Measurements from ENCODE around the gene CELF2. TPM values are rescaled to one million over a fixed set of nuclear protein-coding genes. Genes with fewer than 3 reads are reported as not detected.

Gene CELF2
- total and polyA plus RNA-seq, 2 donors from 2014 or later, result 1.7 to 39.2 TPM

DNA sequence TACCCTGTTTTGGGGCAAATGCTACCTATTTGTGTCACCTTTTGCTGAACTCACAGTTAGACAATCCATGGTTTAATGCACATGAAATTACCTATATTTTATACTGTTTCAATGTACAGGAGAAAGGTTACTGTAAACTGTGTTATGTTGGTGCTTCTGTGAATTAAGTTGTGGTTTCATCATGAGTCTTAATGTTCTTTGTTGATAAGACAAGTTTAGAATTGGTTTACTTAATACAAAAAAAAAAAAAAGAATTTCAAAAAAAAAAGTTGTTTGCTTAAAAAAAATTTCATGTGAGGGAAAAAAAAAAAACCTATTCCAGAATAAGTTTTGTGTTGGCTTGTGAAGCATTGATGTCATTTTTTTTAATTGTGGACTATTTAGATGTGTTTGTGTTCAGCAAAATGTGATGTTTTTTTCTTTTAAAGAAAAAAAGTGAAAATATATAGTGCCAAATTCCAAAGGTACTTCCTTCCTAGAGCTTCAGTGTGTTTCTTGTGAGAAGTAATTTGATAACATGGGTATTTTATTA lies 313.4 kb downstream of the CELF2 start:
- Histone ChIP-seq H3K4me3 (ENCODE audit: low read length in 3 of 3) (no peak overlapping the region), H3K27ac (ENCODE audit: low read depth in 2 of 2, low read length in 2 of 2) (no peak overlapping the region), H3K4me1 (ENCODE audit: control insufficient read depth in 2 of 3, insufficient read depth in 2 of 3, low read depth in 1 of 3, low read length in 3 of 3) (no peaks in the 10 kb centered on the region), H3K9me3 (ENCODE audit: control insufficient read depth in 2 of 3, insufficient read depth in 1 of 3, low read length in 3 of 3) (no peaks in the 10 kb centered on the region), H3K27me3 (ENCODE audit: control insufficient read depth, insufficient read depth, low read length) (no peaks in the 10 kb centered on the region), H3K36me3 (ENCODE audit: control insufficient read depth in 2 of 3, insufficient read depth in 3 of 3, low read length in 3 of 3) (no peaks in the 10 kb centered on the region), H3K9ac (ENCODE audit: low read length in 3 of 3) (no peak overlapping the region)
- DNase-seq, result no peak
- no peak for TF ChIP-seq CTCF (IDR thresholded peaks at IDR 0.05; ENCODE audit: borderline replicate concordance, extremely low read depth, insufficient read depth)
- peak; percentile 92 for FAIRE-seq
- intact Hi-C loops (cut with DNase I), result no loop called here

GRCh38 chr10:11331726-11332125 lies 314.1 kb downstream of the CELF2 start:
- Histone ChIP-seq H3K4me3 (ENCODE audit: low read length in 3 of 3) (no peak overlapping the region), H3K36me3 (ENCODE audit: control insufficient read depth in 2 of 3, insufficient read depth in 3 of 3, low read length in 3 of 3) (no peaks in the 10 kb centered on the region), H3K27me3 (ENCODE audit: control insufficient read depth, insufficient read depth, low read length) (no peaks in the 10 kb centered on the region), H3K27ac (ENCODE audit: low read depth in 2 of 2, low read length in 2 of 2) (no peak overlapping the region), H3K9ac (ENCODE audit: low read length in 3 of 3) (no peak overlapping the region), H3K4me1 (ENCODE audit: control insufficient read depth in 2 of 3, insufficient read depth in 2 of 3, low read depth in 1 of 3, low read length in 3 of 3) (no peaks in the 10 kb centered on the region), H3K9me3 (ENCODE audit: control insufficient read depth in 2 of 3, insufficient read depth in 1 of 3, low read length in 3 of 3) (no peaks in the 10 kb centered on the region)
- no peak for FAIRE-seq
- intact Hi-C loops (cut with DNase I), result no loop called here
- no peak for TF ChIP-seq CTCF (IDR thresholded peaks at IDR 0.05; ENCODE audit: borderline replicate concordance, extremely low read depth, insufficient read depth)
- peak in 1 of 5 donors; percentile 19 for DNase-seq

GRCh38 chr10:11332846-11333245 lies 315.2 kb downstream of the CELF2 start:
- H3K36me3 ChIP-seq (ENCODE audit: control insufficient read depth in 2 of 3, insufficient read depth in 3 of 3, low read length in 3 of 3), result no peaks in the 10 kb centered on the region
- H3K27ac ChIP-seq (ENCODE audit: low read depth in 2 of 2, low read length in 2 of 2), result no peak overlapping the region
- TF ChIP-seq CTCF (IDR thresholded peaks at IDR 0.05; ENCODE audit: borderline replicate concordance, extremely low read depth, insufficient read depth), result no peak
- no peaks in the 10 kb centered on the region for H3K4me1 ChIP-seq (ENCODE audit: control insufficient read depth in 2 of 3, insufficient read depth in 2 of 3, low read depth in 1 of 3, low read length in 3 of 3)
- intact Hi-C loops (cut with DNase I), result no loop called here
- no peak overlapping the region for H3K9ac ChIP-seq (ENCODE audit: low read length in 3 of 3)
- no peak overlapping the region for H3K4me3 ChIP-seq (ENCODE audit: low read length in 3 of 3)
- no peaks in the 10 kb centered on the region for H3K9me3 ChIP-seq (ENCODE audit: control insufficient read depth in 2 of 3, insufficient read depth in 1 of 3, low read length in 3 of 3)
- FAIRE-seq, result no peak
- no peaks in the 10 kb centered on the region for H3K27me3 ChIP-seq (ENCODE audit: control insufficient read depth, insufficient read depth, low read length)
- DNase-seq, result no peak

DNA sequence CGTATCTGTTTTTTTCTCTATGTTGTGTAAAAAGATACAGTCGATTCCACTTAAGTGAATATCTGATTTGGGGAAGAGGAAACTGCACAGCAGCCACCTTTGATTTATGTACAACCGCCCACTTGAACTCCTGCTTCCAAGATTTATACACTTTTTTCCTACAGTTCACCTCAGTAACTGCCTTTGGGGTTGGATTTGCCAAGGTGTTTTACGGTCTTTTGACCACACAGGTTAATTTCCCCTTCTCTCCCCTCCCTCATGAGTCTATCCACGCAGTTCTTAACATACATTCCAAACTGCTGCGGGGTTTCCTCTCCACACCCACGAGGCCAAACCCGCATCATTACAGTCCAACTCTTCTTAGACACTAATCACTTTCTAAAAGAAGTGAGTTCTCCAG lies 316.8 kb downstream of the CELF2 start:
- H3K27ac ChIP-seq (ENCODE audit: low read depth in 2 of 2, low read length in 2 of 2), result no peak overlapping the region
- FAIRE-seq (no peak), DNase-seq (peak in 2 of 5 donors; percentile 76)
- H3K9ac ChIP-seq (ENCODE audit: low read length in 3 of 3), result no peak overlapping the region
- no peaks in the 10 kb centered on the region for H3K27me3 ChIP-seq (ENCODE audit: control insufficient read depth, insufficient read depth, low read length)
- TF ChIP-seq CTCF (IDR thresholded peaks at IDR 0.05; ENCODE audit: borderline replicate concordance, extremely low read depth, insufficient read depth), result no peak
- no peaks in the 10 kb centered on the region for H3K36me3 ChIP-seq (ENCODE audit: control insufficient read depth in 2 of 3, insufficient read depth in 3 of 3, low read length in 3 of 3)
- intact Hi-C loops (cut with DNase I), result no loop called here
- H3K4me1 ChIP-seq (ENCODE audit: control insufficient read depth in 2 of 3, insufficient read depth in 2 of 3, low read depth in 1 of 3, low read length in 3 of 3), result no peaks in the 10 kb centered on the region
- H3K4me3 ChIP-seq (ENCODE audit: low read length in 3 of 3), result no peak overlapping the region
- no peaks in the 10 kb centered on the region for H3K9me3 ChIP-seq (ENCODE audit: control insufficient read depth in 2 of 3, insufficient read depth in 1 of 3, low read length in 3 of 3)

Data from kidney (tissue), 14 donors.